ENCODE results near the gene SLC9A5. TPM values are rescaled to one million over a fixed set of nuclear protein-coding genes. Genes with fewer than 3 reads are reported as not detected.

SLC9A5 gene
- total RNA-seq, 1 experiment from 2014 or later: 5.2 TPM

DNA sequence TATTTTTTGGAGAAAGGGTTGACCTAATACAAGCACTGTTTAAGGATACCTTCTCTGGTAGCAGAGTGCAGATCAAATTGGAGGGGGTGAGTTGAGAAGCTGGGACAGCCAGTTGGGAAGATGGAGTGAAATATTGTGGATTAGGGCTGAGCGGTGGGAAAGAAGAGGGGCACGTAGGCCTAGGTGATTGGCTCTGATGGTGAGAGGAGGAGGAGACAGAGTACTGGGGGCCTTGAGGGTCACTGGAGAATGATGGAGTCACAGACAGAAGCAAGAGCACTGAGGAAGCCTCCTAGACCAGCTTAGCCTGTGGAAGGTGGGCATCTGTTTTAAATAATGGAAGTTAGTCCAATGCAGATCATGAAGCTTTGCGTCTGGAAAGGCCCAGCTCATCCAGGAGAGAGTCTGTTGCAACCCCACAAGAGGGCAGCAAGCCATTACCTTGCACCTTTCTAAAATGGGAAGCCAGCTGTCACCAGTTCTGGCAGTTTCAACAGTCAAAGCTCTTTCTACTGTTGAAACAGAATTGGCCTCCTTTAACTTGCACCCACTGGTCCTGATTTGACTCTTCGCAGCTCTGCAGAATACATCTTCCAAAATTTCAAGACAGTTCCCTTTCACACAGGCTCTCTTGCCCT lies 11.8 kb downstream of the SLC9A5 start:
- no peaks in the 10 kb centered on the region for H3F3A ChIP-seq (ENCODE audit: insufficient read depth, low read depth)
- H3K9me3 ChIP-seq (ENCODE audit: insufficient read depth, low read depth): no peaks in the 10 kb centered on the region
- intact Hi-C loops (cut with micrococcal nuclease; ENCODE audit: unreplicated experiment): loop anchor here (1.0 to 5.0 kb wide), 4 partner anchors 18 to 204 kb away; no protein-coding TSS in a partner anchor
- no peak for TF ChIP-seq EZH2 (IDR thresholded peaks at IDR 0.05; ENCODE audit: low read depth)
- TF ChIP-seq CTCF (conservative IDR thresholded peaks at IDR 0.05): peak; percentile 61
- DNase-seq: peak; percentile 48 to 53
- H3K79me2 ChIP-seq (ENCODE audit: low read depth): no peaks in the 10 kb centered on the region
- H4K20me1 ChIP-seq (ENCODE audit: insufficient read depth): no peaks in the 10 kb centered on the region
- H3K36me3 ChIP-seq (ENCODE audit: low read depth): no peaks in the 10 kb centered on the region
- no peak overlapping the region for H3K27ac ChIP-seq
- no peaks in the 10 kb centered on the region for H3K9me2 ChIP-seq (ENCODE audit: insufficient read depth)
- no peaks in the 10 kb centered on the region for H3K4me1 ChIP-seq (replicated peaks; ENCODE audit: insufficient read depth)
- POLR2A ChIA-PET (ENCODE audit: unreplicated experiment): interaction anchor here (0.6 to 0.7 kb wide), 3 partner anchors 34 to 295 kb away, joined by 3 to 9 read pairs (median 7); partner anchors contain the start of gene TMEM208
- no peak overlapping the region for H3K4me3 ChIP-seq
- CTCF ChIA-PET: interaction anchor here (0.6 to 1.4 kb wide), 16 partner anchors 18 to 574 kb away, joined by 3 to 16 read pairs (median 4); partner anchors contain the start of genes HSD11B2 and TPPP3
- H3K4me2 ChIP-seq: no peak overlapping the region
- BruUV-seq (replicated peaks): no TSS peak
- H3K27me3 ChIP-seq (ENCODE audit: insufficient read depth, low read depth): no peaks in the 10 kb centered on the region
- no peak overlapping the region for H2AFZ ChIP-seq

DNA sequence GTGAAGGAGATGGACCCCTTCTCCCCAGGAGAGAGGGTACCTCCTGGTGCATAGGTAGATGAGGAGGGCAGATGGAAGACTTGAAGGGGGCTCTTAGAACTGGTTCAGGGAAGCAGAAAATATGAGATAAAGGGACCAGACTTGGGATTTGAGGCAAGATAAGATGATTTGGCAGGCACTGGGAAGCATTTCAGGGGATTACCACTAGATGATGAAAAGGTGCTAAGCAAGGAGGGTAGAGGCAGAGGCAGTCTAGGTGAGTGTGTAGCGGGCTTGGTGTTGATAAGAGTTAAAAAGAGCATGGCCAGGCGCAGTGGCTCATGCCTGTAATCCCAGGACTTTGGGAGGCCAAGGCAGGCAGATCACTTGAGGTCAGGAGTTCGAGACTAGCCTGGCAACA lies 14.4 kb downstream of the SLC9A5 start:
- no peak overlapping the region for H3K4me2 ChIP-seq
- no peak overlapping the region for H2AFZ ChIP-seq
- H3K36me3 ChIP-seq (ENCODE audit: low read depth): no peaks in the 10 kb centered on the region
- ChIA-PET POLR2A (ENCODE audit: unreplicated experiment) (no interaction called here), CTCF (no interaction called here)
- intact Hi-C loops (cut with micrococcal nuclease; ENCODE audit: unreplicated experiment): loop anchor here (5.0 kb wide), 1 partner anchor 74 kb away; no protein-coding TSS in a partner anchor
- DNase-seq: no peak
- H3K4me1 ChIP-seq (replicated peaks; ENCODE audit: insufficient read depth): peaks cover 8% of the 10 kb centered on the region
- H3K79me2 ChIP-seq (ENCODE audit: low read depth): no peaks in the 10 kb centered on the region
- no TSS peak for BruUV-seq (replicated peaks)
- H3K27me3 ChIP-seq (ENCODE audit: insufficient read depth, low read depth): no peaks in the 10 kb centered on the region
- no peak overlapping the region for H3K4me3 ChIP-seq
- TF ChIP-seq EZH2 (IDR thresholded peaks at IDR 0.05; ENCODE audit: low read depth) (no peak), CTCF (conservative IDR thresholded peaks at IDR 0.05) (no peak)
- H3K9me3 ChIP-seq (ENCODE audit: insufficient read depth, low read depth): no peaks in the 10 kb centered on the region
- H3F3A ChIP-seq (ENCODE audit: insufficient read depth, low read depth): peaks cover 11% of the 10 kb centered on the region
- H4K20me1 ChIP-seq (ENCODE audit: insufficient read depth): no peaks in the 10 kb centered on the region
- H3K27ac ChIP-seq: no peak overlapping the region
- H3K9me2 ChIP-seq (ENCODE audit: insufficient read depth): no peaks in the 10 kb centered on the region

DNA sequence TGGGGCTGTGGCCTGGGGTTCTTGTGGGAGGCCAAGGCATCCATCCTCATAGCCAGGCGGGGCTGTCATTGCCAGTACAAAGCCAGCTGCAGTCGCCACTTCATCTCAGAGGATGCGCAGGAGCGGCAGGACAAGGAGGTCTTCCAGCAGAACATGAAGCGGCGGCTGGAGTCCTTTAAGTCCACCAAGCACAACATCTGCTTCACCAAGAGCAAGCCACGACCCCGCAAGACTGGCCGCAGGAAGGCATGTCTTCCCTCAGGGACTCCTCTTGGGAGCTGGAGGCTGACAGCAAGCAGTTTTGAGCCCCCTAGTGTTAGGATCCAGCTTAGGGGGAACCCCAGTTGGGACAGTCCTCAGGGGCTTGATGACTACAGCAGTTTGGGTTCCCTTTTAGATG lies 15.5 kb downstream of the SLC9A5 start:
- no TSS peak for BruUV-seq (replicated peaks)
- Histone ChIP-seq H3F3A (ENCODE audit: insufficient read depth, low read depth) (peaks cover 17% of the 10 kb centered on the region), H3K9me3 (ENCODE audit: insufficient read depth, low read depth) (no peaks in the 10 kb centered on the region), H3K9me2 (ENCODE audit: insufficient read depth) (no peaks in the 10 kb centered on the region), H3K4me1 (replicated peaks; ENCODE audit: insufficient read depth) (peaks cover 18% of the 10 kb centered on the region), H3K4me2 (no peak overlapping the region), H2AFZ (no peak overlapping the region), H3K36me3 (ENCODE audit: low read depth) (no peaks in the 10 kb centered on the region), H3K27me3 (ENCODE audit: insufficient read depth, low read depth) (no peaks in the 10 kb centered on the region), H3K27ac (no peak overlapping the region), H3K4me3 (no peak overlapping the region), H4K20me1 (ENCODE audit: insufficient read depth) (no peaks in the 10 kb centered on the region), H3K79me2 (ENCODE audit: low read depth) (no peaks in the 10 kb centered on the region)
- no peak for TF ChIP-seq CTCF (conservative IDR thresholded peaks at IDR 0.05)
- no peak for TF ChIP-seq EZH2 (IDR thresholded peaks at IDR 0.05; ENCODE audit: low read depth)
- DNase-seq: no peak
- POLR2A ChIA-PET (ENCODE audit: unreplicated experiment): no interaction called here
- intact Hi-C loops (cut with micrococcal nuclease; ENCODE audit: unreplicated experiment): loop anchor here (5.0 kb wide), 1 partner anchor 73 kb away; no protein-coding TSS in a partner anchor
- CTCF ChIA-PET: no interaction called here
